Measurements from ENCODE around the gene CCDC77. TPM values are rescaled to one million over a fixed set of nuclear protein-coding genes. Genes with fewer than 3 reads are reported as not detected.

Gene CCDC77
- 9.6 to 15.1 TPM (median 11.5 TPM) in 5 replicates for total RNA-seq (2022; extraction: Qiagen RNA extraction)

GRCh38 chr12:401235-402028, at the start of gene CCDC77:
Gene CCDC77 (plus strand): TSS chr12:401644. CDS start chr12:409384, 7,740 bp downstream.

GRCh38 chr12:389142-390096, 12.0 kb upstream of the CCDC77 start, which contains the start of gene KDM5A:
Gene KDM5A (minus strand): TSS chr12:389320. CDS start chr12:389091, 229 bp downstream.

GRCh38 chr12:459430-460258, 58.2 kb downstream of the CCDC77 start, which contains the start of gene B4GALNT3:
Gene B4GALNT3 (plus strand): TSS chr12:459939. CDS start chr12:460377, 438 bp downstream.

Other genes starting within 250 kb of the CCDC77 start
- gene SLC6A12, start 187.5 kb upstream of the CCDC77 start, total RNA-seq (2022; extraction: Qiagen RNA extraction) = 0.97 to 1.3 TPM (median 1.1 TPM) in 5 replicates
- gene SLC6A13, start 138.8 kb upstream of the CCDC77 start, total RNA-seq (2022; extraction: Qiagen RNA extraction) = 0.17 to 0.36 TPM (median 0.28 TPM) in 5 replicates
- 16.5 to 24.3 TPM (median 22.2 TPM) in 5 replicates for gene KDM5A, start 12.3 kb upstream of the CCDC77 start, total RNA-seq (2022; extraction: Qiagen RNA extraction)
- 0.35 to 1.1 TPM (median 0.68 TPM) in 5 replicates for gene B4GALNT3, start 58.3 kb downstream of the CCDC77 start, total RNA-seq (2022; extraction: Qiagen RNA extraction)